HG03175 (cell line): ENCODE data around the gene RETSAT.
A peak's percentile ranks its signal among the peaks of the same experiment; 100 is the strongest.
"Not testable (repeated sequence)": the region's sequence is repeated elsewhere in the genome, so short reads cannot be mapped to it uniquely, and the experiment has no call there.

Source experiments
- ATAC-seq: cut with Tn5 transposase; IDR thresholded peaks from one replicate; pipeline ENCODE4 v1.9.1; 2021; ENCODE audit warnings: mild to moderate bottlenecking, moderate library complexity; ENCODE audit not compliant: unreplicated experiment

RETSAT gene

GRCh38 chr2:85380048-85380447 is 25.7 kb upstream of the RETSAT start:
- no peak for ATAC-seq

- no peak for ATAC-seq
These were observed 23.9 kb upstream of the RETSAT start for GRCh38 chr2:85378257-85378656.

- ATAC-seq: no peak
These were observed 22.8 kb upstream of the RETSAT start for GRCh38 chr2:85377083-85377482.

- no peak for ATAC-seq
These were observed 22.1 kb upstream of the RETSAT start for GRCh38 chr2:85376291-85377065.

GRCh38 chr2:85371045-85371444 is 16.7 kb upstream of the RETSAT start:
- ATAC-seq: no peak

- no peak for ATAC-seq
These were observed 15.2 kb upstream of the RETSAT start for GRCh38 chr2:85369500-85369899.

GRCh38 chr2:85368921-85369320 is 14.6 kb upstream of the RETSAT start:
- ATAC-seq: no peak

GRCh38 chr2:85367180-85367579 is 12.9 kb upstream of the RETSAT start:
- ATAC-seq: no peak

- not testable (repeated sequence) for ATAC-seq
These were observed 8.5 kb upstream of the RETSAT start for GRCh38 chr2:85362653-85363387.

- no peak for ATAC-seq
These were observed 3.4 kb upstream of the RETSAT start for GRCh38 chr2:85357736-85358135.

GRCh38 chr2:85356186-85356585 is 1.9 kb upstream of the RETSAT start:
- ATAC-seq: no peak

GRCh38 chr2:85355521-85355920 is 1.2 kb upstream of the RETSAT start:
- no peak for ATAC-seq

GRCh38 chr2:85355073-85355410 is 714 bp upstream of the RETSAT start:
- ATAC-seq: no peak

GRCh38 chr2:85353876-85354285 is 447 bp downstream of the RETSAT start:
- peak; percentile 13 for ATAC-seq

- ATAC-seq: no peak
These were observed 6.7 kb downstream of the RETSAT start for GRCh38 chr2:85347599-85347998.

- ATAC-seq: no peak
These were observed 9.9 kb downstream of the RETSAT start for GRCh38 chr2:85344356-85344954.

GRCh38 chr2:85343207-85343895 is 11.0 kb downstream of the RETSAT start:
- not testable (repeated sequence) for ATAC-seq

GRCh38 chr2:85342156-85342555 is 12.2 kb downstream of the RETSAT start:
- no peak for ATAC-seq

GRCh38 chr2:85341269-85342029 is 12.9 kb downstream of the RETSAT start:
- no peak for ATAC-seq

- no peak for ATAC-seq
These were observed 14.1 kb downstream of the RETSAT start for GRCh38 chr2:85340034-85340892.
